Measurements from ENCODE around the gene ADGRD1. TPM values are rescaled to one million over a fixed set of nuclear protein-coding genes. Genes with fewer than 3 reads are reported as not detected.

The ADGRD1 gene
- total RNA-seq, 1 donor from 2014 or later, result 4.0 TPM

DNA sequence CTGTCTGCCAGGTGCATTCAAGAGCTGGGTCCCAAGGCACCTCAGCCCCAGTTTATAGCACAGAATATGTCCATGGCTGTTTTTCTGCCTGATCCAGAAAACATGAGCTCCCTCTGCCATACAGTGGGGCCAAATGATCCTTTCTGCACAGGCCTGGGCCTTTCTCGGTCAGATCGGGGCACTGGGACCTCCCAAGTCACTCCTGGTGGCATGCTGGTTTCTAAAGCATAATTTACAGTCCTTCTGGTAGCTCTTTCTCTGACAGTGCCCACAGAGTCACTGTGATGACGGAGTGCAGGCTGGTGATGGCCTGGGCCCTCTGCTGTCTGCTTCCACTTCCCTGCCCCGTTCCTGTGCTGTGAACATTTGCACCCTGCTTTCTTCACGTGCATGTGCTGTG lies 99.2 kb downstream of the ADGRD1 start:
- H3K27me3 Mint-ChIP-seq, result peaks cover 22% of the 10 kb centered on the region
- no peak overlapping the region for H3K27ac Mint-ChIP-seq
- no peak for DNase-seq (ENCODE audit: low spot score, unreplicated experiment)
- no peaks in the 10 kb centered on the region for H3K36me3 Mint-ChIP-seq (ENCODE audit: insufficient read depth)
- TF ChIP-seq, protein P1, sequence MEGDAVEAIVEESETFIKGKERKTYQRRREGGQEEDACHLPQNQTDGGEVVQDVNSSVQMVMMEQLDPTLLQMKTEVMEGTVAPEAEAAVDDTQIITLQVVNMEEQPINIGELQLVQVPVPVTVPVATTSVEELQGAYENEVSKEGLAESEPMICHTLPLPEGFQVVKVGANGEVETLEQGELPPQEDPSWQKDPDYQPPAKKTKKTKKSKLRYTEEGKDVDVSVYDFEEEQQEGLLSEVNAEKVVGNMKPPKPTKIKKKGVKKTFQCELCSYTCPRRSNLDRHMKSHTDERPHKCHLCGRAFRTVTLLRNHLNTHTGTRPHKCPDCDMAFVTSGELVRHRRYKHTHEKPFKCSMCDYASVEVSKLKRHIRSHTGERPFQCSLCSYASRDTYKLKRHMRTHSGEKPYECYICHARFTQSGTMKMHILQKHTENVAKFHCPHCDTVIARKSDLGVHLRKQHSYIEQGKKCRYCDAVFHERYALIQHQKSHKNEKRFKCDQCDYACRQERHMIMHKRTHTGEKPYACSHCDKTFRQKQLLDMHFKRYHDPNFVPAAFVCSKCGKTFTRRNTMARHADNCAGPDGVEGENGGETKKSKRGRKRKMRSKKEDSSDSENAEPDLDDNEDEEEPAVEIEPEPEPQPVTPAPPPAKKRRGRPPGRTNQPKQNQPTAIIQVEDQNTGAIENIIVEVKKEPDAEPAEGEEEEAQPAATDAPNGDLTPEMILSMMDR (IDR thresholded peaks at IDR 0.05; ENCODE audit: unreplicated experiment), result no peak
- H3K4me3 Mint-ChIP-seq (ENCODE audit: low read depth), result no peak overlapping the region
- H3K4me1 Mint-ChIP-seq (ENCODE audit: low read depth), result no peaks in the 10 kb centered on the region
- H3K9me3 Mint-ChIP-seq (ENCODE audit: low read depth), result no peaks in the 10 kb centered on the region

DNA sequence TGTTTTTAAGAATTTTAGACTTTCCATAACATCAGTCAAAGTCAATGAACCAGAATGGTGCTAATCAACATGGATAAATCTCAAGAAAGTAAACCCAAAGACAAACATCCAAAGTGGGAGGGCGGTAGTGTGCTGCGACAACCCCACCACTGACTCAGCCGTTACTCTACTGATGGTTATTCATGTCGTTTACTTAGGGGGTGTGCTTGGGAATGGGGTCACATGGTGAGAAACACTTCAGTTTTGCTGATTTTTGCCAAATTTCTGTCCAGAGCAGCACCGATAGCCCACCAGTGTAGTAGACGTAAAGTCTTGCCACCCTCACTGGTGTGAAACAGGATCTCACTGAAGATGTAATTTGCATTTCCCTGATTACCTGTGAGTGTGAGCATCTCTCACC lies 99.9 kb downstream of the ADGRD1 start:
- no peak overlapping the region for H3K27ac Mint-ChIP-seq
- no peaks in the 10 kb centered on the region for H3K36me3 Mint-ChIP-seq (ENCODE audit: insufficient read depth)
- no peak for DNase-seq (ENCODE audit: low spot score, unreplicated experiment)
- H3K4me3 Mint-ChIP-seq (ENCODE audit: low read depth), result no peak overlapping the region
- H3K27me3 Mint-ChIP-seq, result peaks cover 25% of the 10 kb centered on the region
- no peaks in the 10 kb centered on the region for H3K4me1 Mint-ChIP-seq (ENCODE audit: low read depth)
- TF ChIP-seq, protein P1 (IDR thresholded peaks at IDR 0.05; ENCODE audit: unreplicated experiment), result no peak
- H3K9me3 Mint-ChIP-seq (ENCODE audit: low read depth), result no peaks in the 10 kb centered on the region

DNA sequence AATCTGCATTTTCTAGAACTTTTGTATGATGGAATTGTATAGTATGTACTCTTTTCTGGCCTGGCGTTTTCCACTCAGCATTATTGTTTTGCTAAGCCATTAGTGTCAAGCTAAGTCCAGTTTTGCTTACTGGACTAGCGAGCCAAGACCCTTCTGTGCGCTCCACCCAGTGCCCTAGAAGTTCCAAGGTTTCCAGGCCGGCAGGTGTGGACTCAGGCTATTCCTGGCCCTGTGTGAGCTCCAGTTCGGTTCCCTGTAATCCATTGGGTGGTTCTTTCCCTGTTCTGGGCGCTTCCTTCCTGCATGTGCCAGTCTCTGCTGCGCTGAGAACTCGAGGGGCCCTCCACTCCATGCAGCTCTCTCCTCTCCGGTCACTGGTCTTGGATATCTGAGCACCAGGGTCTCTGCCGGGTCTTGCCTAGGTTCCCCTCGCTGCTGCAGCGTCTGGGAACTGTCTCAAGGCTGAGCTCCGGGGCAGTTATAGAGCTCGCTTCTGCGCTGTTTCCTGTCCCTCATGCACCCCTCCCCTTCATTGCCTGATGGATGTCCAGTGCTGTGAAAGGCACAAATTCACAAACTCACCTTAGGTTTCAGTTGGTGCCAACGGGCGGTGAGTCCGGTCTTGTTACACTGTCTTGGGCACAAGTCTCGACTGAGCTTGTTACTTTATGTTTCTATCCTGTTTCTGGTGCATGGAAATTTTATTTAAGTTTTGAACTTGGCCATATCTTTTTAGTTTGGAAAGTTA lies 100.8 kb downstream of the ADGRD1 start:
- DNase-seq (ENCODE audit: low spot score, unreplicated experiment), result no peak
- Mint-ChIP-seq H3K9me3 (ENCODE audit: low read depth) (no peaks in the 10 kb centered on the region), H3K4me1 (ENCODE audit: low read depth) (no peaks in the 10 kb centered on the region), H3K27ac (no peak overlapping the region), H3K36me3 (ENCODE audit: insufficient read depth) (no peaks in the 10 kb centered on the region), H3K4me3 (ENCODE audit: low read depth) (no peak overlapping the region), H3K27me3 (peaks cover 25% of the 10 kb centered on the region)
- TF ChIP-seq, protein P1 (IDR thresholded peaks at IDR 0.05; ENCODE audit: unreplicated experiment), result no peak

DNA sequence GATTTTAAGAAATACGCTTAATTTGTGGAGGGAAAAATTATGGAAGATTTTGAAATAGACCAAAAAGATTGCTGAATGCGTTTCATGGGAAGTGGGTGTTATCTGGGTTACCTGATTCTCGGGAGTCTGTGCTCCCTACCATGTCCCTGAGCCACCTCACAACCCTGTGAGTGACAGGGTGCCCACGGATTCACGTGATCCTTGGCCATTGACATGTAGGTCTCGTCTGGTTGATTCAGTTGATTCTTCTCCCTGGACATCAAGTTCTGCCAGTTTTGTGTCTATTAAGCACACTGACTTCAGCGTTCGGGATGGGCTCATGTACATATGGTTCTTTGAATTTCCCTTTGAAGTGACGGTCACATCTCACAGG lies 101.4 kb downstream of the ADGRD1 start:
- DNase-seq (ENCODE audit: low spot score, unreplicated experiment), result no peak
- Mint-ChIP-seq H3K4me1 (ENCODE audit: low read depth) (no peaks in the 10 kb centered on the region), H3K36me3 (ENCODE audit: insufficient read depth) (no peaks in the 10 kb centered on the region), H3K27ac (no peak overlapping the region), H3K4me3 (ENCODE audit: low read depth) (no peak overlapping the region), H3K27me3 (peaks cover 25% of the 10 kb centered on the region), H3K9me3 (ENCODE audit: low read depth) (no peaks in the 10 kb centered on the region)
- TF ChIP-seq, protein P1 (IDR thresholded peaks at IDR 0.05; ENCODE audit: unreplicated experiment), result no peak

DNA sequence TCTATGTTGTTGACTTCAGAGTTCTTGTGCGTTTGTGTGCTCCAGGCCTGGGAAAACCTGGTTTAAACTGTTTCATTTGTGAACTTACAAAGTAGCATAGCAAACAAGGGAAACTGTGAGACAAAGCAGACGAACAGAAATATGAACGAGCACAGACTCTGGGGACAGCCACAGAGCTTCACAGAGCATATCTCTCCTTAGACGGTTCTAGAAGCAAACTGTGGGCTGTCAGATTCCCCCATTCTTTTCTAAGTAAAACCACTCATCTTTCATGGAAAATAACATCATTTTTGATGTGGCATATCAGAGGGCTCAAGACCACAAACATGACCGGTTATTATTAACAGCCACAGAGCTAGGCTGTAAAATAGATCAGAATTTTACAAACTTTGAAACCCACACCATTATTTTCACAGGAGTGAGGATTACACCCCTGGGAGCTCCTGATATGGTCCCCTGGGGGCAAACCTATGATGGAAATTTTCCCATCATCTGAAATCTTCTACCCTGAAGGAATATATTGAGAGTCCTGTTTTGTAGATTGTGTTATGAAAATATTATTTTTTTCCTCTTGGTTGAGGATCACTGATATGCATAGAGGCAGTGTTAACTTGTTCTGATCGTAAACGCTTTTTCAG lies 102.0 kb downstream of the ADGRD1 start:
- H3K9me3 Mint-ChIP-seq (ENCODE audit: low read depth), result no peaks in the 10 kb centered on the region
- H3K36me3 Mint-ChIP-seq (ENCODE audit: insufficient read depth), result no peaks in the 10 kb centered on the region
- no peak for DNase-seq (ENCODE audit: low spot score, unreplicated experiment)
- TF ChIP-seq, protein P1 (IDR thresholded peaks at IDR 0.05; ENCODE audit: unreplicated experiment), result no peak
- no peaks in the 10 kb centered on the region for H3K4me1 Mint-ChIP-seq (ENCODE audit: low read depth)
- H3K4me3 Mint-ChIP-seq (ENCODE audit: low read depth), result no peak overlapping the region
- peaks cover 22% of the 10 kb centered on the region for H3K27me3 Mint-ChIP-seq
- no peak overlapping the region for H3K27ac Mint-ChIP-seq
